Karpas-422 (cell line): ENCODE measurements around the gene HAO1. TPM values are rescaled to one million over a fixed set of nuclear protein-coding genes. Genes with fewer than 3 reads are reported as not detected.
"Not testable (repeated sequence)": the region's sequence is repeated elsewhere in the genome, so short reads cannot be mapped to it uniquely, and the experiment has no call there.

Experiments used
- DNase-seq: peaks from one replicate; pipeline ENCODE4 v3.0.0-alpha.2; 2015
- H2AFZ ChIP-seq: fragments of 200-600 bp; sonication (generic); 2 replicates; pipeline ENCODE4 v1.6.1; 2014; ENCODE audit warnings: antibody characterized with exemption, low read length, mixed read lengths
- H3K27ac ChIP-seq: fragments of 200-600 bp; sonication (generic); 2 replicates; pipeline ENCODE4 v1.5.1; 2014; ENCODE audit warnings: mild to moderate bottlenecking, low read length, moderate library complexity
- H3K27me3 ChIP-seq: fragments of 200-600 bp; sonication (generic); 2 replicates; pipeline ENCODE4 v1.6.1; 2014; ENCODE audit warnings: low read length, mixed read lengths
- H3K36me3 ChIP-seq: fragments of 200-600 bp; sonication (generic); 2 replicates; pipeline ENCODE4 v1.6.1; 2014; ENCODE audit warnings: low read length, mixed read lengths; ENCODE audit not compliant: insufficient read depth
- H3K4me1 ChIP-seq: fragments of 200-600 bp; sonication (generic); 2 replicates; pipeline ENCODE4 v1.6.1; 2014; ENCODE audit warnings: mild to moderate bottlenecking, low read length, mixed read lengths
- H3K4me2 ChIP-seq: fragments of 200-600 bp; sonication (generic); 2 replicates; pipeline ENCODE4 v1.6.1; 2014; ENCODE audit warnings: low read length, low read depth, mild to moderate bottlenecking; ENCODE audit not compliant: poor library complexity, severe bottlenecking
- H3K4me3 ChIP-seq: fragments of 200-600 bp; sonication (generic); 2 replicates; pipeline ENCODE4 v1.5.1; 2014; ENCODE audit warnings: mild to moderate bottlenecking, antibody characterized with exemption, low read length, mixed read lengths
- H3K79me2 ChIP-seq: fragments of 200-600 bp; sonication (generic); 2 replicates; pipeline ENCODE4 v1.6.1; 2014; ENCODE audit warnings: mild to moderate bottlenecking, low read length, mixed read lengths
- H3K9ac ChIP-seq: fragments of 200-600 bp; sonication (generic); 2 replicates; pipeline ENCODE4 v1.6.0; 2014; ENCODE audit warnings: low read length
- H3K9me2 ChIP-seq: fragments of 200-600 bp; sonication (generic), shearing (Covaris generic); replicated peaks from 2 replicates; pipeline ENCODE4 v1.6.0; 2014; ENCODE audit warnings: mild to moderate bottlenecking, low read length, moderate library complexity; ENCODE audit not compliant: insufficient read depth
- H3K9me3 ChIP-seq: fragments of 300-700, 200-600 bp; sonication (generic); 2 replicates; pipeline ENCODE4 v1.6.1; 2014; ENCODE audit warnings: low read length, mixed read lengths
- H4K20me1 ChIP-seq: fragments of 200-600 bp; sonication (generic); 2 replicates; pipeline ENCODE4 v1.6.1; 2014; ENCODE audit warnings: mild to moderate bottlenecking, antibody characterized with exemption, low read length, low read depth; ENCODE audit not compliant: insufficient read depth
- total RNA-seq: library from RNA; depleted of rRNA; stranded (reverse); fragments of >200 nt; shearing (Covaris generic); gene quantifications from 2 replicates; pipeline ENCODE4 v1.2.3, GENCODE V29; 2014; ENCODE audit warnings: low replicate concordance

Gene HAO1
- total RNA-seq, 1 experiment from 2014 or later, result not detected

GRCh38 chr20:7974785-7975435, 34.7 kb upstream of the HAO1 start:
- Histone ChIP-seq H3K79me2 (no peaks in the 10 kb centered on the region), H3K9ac (no peak overlapping the region), H3K9me2 (no peaks in the 10 kb centered on the region), H2AFZ (no peak overlapping the region), H3K4me2 (no peak overlapping the region), H3K27ac (no peak overlapping the region), H4K20me1 (no peaks in the 10 kb centered on the region), H3K9me3 (no peaks in the 10 kb centered on the region), H3K27me3 (no peaks in the 10 kb centered on the region), H3K4me3 (no peak overlapping the region), H3K36me3 (no peaks in the 10 kb centered on the region), H3K4me1 (no peaks in the 10 kb centered on the region)
- DNase-seq, result no peak

- no peaks in the 10 kb centered on the region for H4K20me1 ChIP-seq
- no peaks in the 10 kb centered on the region for H3K27me3 ChIP-seq
- H3K9me3 ChIP-seq, result no peaks in the 10 kb centered on the region
- H3K79me2 ChIP-seq, result no peaks in the 10 kb centered on the region
- no peaks in the 10 kb centered on the region for H3K36me3 ChIP-seq
- DNase-seq, result no peak
- no peak overlapping the region for H3K4me3 ChIP-seq
- H3K9me2 ChIP-seq, result no peaks in the 10 kb centered on the region
- H3K4me1 ChIP-seq, result no peaks in the 10 kb centered on the region
- no peak overlapping the region for H3K4me2 ChIP-seq
- H3K9ac ChIP-seq, result no peak overlapping the region
- no peak overlapping the region for H2AFZ ChIP-seq
- no peak overlapping the region for H3K27ac ChIP-seq
Measured at GRCh38 chr20:7971536-7972280, 31.4 kb upstream of the HAO1 start.

- no peak overlapping the region for H2AFZ ChIP-seq
- DNase-seq, result no peak
- H3K9ac ChIP-seq, result no peak overlapping the region
- no peak overlapping the region for H3K4me3 ChIP-seq
- H3K4me1 ChIP-seq, result no peaks in the 10 kb centered on the region
- H3K27me3 ChIP-seq, result no peaks in the 10 kb centered on the region
- H3K4me2 ChIP-seq, result no peak overlapping the region
- no peaks in the 10 kb centered on the region for H3K36me3 ChIP-seq
- H3K9me3 ChIP-seq, result no peaks in the 10 kb centered on the region
- no peaks in the 10 kb centered on the region for H4K20me1 ChIP-seq
- no peak overlapping the region for H3K27ac ChIP-seq
- no peaks in the 10 kb centered on the region for H3K9me2 ChIP-seq
- H3K79me2 ChIP-seq, result no peaks in the 10 kb centered on the region
Measured at GRCh38 chr20:7967199-7967844, 27.1 kb upstream of the HAO1 start.

GRCh38 chr20:7966176-7966575, 25.9 kb upstream of the HAO1 start:
- Histone ChIP-seq H3K79me2 (no peaks in the 10 kb centered on the region), H3K27me3 (no peaks in the 10 kb centered on the region), H3K9me2 (no peaks in the 10 kb centered on the region), H2AFZ (no peak overlapping the region), H3K36me3 (no peaks in the 10 kb centered on the region), H3K4me1 (no peaks in the 10 kb centered on the region), H4K20me1 (no peaks in the 10 kb centered on the region), H3K4me3 (no peak overlapping the region), H3K27ac (no peak overlapping the region), H3K4me2 (no peak overlapping the region), H3K9ac (no peak overlapping the region), H3K9me3 (no peaks in the 10 kb centered on the region)
- no peak for DNase-seq

- no peaks in the 10 kb centered on the region for H3K9me2 ChIP-seq
- no peak overlapping the region for H3K27ac ChIP-seq
- H3K79me2 ChIP-seq, result no peaks in the 10 kb centered on the region
- H3K4me1 ChIP-seq, result no peaks in the 10 kb centered on the region
- no peaks in the 10 kb centered on the region for H3K9me3 ChIP-seq
- H3K36me3 ChIP-seq, result no peaks in the 10 kb centered on the region
- no peaks in the 10 kb centered on the region for H4K20me1 ChIP-seq
- DNase-seq, result no peak
- no peak overlapping the region for H3K4me3 ChIP-seq
- H3K4me2 ChIP-seq, result no peak overlapping the region
- H2AFZ ChIP-seq, result no peak overlapping the region
- no peak overlapping the region for H3K9ac ChIP-seq
- H3K27me3 ChIP-seq, result no peaks in the 10 kb centered on the region
Measured at GRCh38 chr20:7959484-7959883, 19.2 kb upstream of the HAO1 start.

- not testable (repeated sequence) for H3K4me1 ChIP-seq, H3K27me3 ChIP-seq, H3K9me2 ChIP-seq, H3K9me3 ChIP-seq, H3K27ac ChIP-seq, H3K4me2 ChIP-seq, H4K20me1 ChIP-seq, H3K4me3 ChIP-seq, H3K79me2 ChIP-seq, H3K36me3 ChIP-seq, H2AFZ ChIP-seq, H3K9ac ChIP-seq, DNase-seq
Measured at GRCh38 chr20:7956561-7956960, 16.3 kb upstream of the HAO1 start.

GRCh38 chr20:7950387-7950786, 10.1 kb upstream of the HAO1 start:
- Histone ChIP-seq H3K9me3 (no peaks in the 10 kb centered on the region), H3K79me2 (no peaks in the 10 kb centered on the region), H4K20me1 (no peaks in the 10 kb centered on the region), H2AFZ (no peak overlapping the region), H3K4me2 (no peak overlapping the region), H3K4me1 (no peaks in the 10 kb centered on the region), H3K4me3 (no peak overlapping the region), H3K27me3 (no peaks in the 10 kb centered on the region), H3K9ac (no peak overlapping the region), H3K36me3 (no peaks in the 10 kb centered on the region), H3K9me2 (0 out of 2 replicates have a peak, but pooled peaks cover 2% of the 10 kb centered on the region), H3K27ac (no peak overlapping the region)
- DNase-seq, result no peak

- Histone ChIP-seq H4K20me1 (no peaks in the 10 kb centered on the region), H3K4me1 (no peaks in the 10 kb centered on the region), H3K27ac (no peak overlapping the region), H3K9me3 (no peaks in the 10 kb centered on the region), H3K9ac (no peak overlapping the region), H3K79me2 (no peaks in the 10 kb centered on the region), H3K4me3 (no peak overlapping the region), H3K4me2 (no peak overlapping the region), H3K27me3 (no peaks in the 10 kb centered on the region), H2AFZ (no peak overlapping the region), H3K9me2 (no peaks in the 10 kb centered on the region), H3K36me3 (no peaks in the 10 kb centered on the region)
- no peak for DNase-seq
Measured at GRCh38 chr20:7943891-7944290, 3.6 kb upstream of the HAO1 start.
